Measurements from ENCODE around the gene HJURP.

HJURP gene

GRCh38 chr2:233829193-233830110, 24.9 kb downstream of the HJURP start:
- H3K27ac ChIP-seq = no peak overlapping the region
- TF ChIP-seq ZFX (IDR thresholded peaks at IDR 0.05) (no peak), CTCF (conservative IDR thresholded peaks at IDR 0.05) (no peak)

GRCh38 chr2:233828546-233829192, 25.7 kb downstream of the HJURP start:
- H3K27ac ChIP-seq = no peak overlapping the region
- TF ChIP-seq CTCF (conservative IDR thresholded peaks at IDR 0.05) = no peak
- no peak for TF ChIP-seq ZFX (IDR thresholded peaks at IDR 0.05)

GRCh38 chr2:233824373-233824772, 30.0 kb downstream of the HJURP start:
- TF ChIP-seq CTCF (conservative IDR thresholded peaks at IDR 0.05) = no peak
- TF ChIP-seq ZFX (IDR thresholded peaks at IDR 0.05) = no peak

GRCh38 chr2:233823731-233824121, 30.6 kb downstream of the HJURP start:
- TF ChIP-seq ZFX (IDR thresholded peaks at IDR 0.05) (no peak), CTCF (conservative IDR thresholded peaks at IDR 0.05) (no peak)
- H3K27ac ChIP-seq = no peak overlapping the region

More at GRCh38 chr2:233824373-233824772, 30.0 kb downstream of the HJURP start:
- H3K27ac ChIP-seq = no peak overlapping the region

GRCh38 chr2:233822781-233823730, 31.3 kb downstream of the HJURP start:
- TF ChIP-seq ZFX (IDR thresholded peaks at IDR 0.05) (no peak), CTCF (conservative IDR thresholded peaks at IDR 0.05) (no peak)
- H3K27ac ChIP-seq = no peak overlapping the region

GRCh38 chr2:233822101-233822771, 32.1 kb downstream of the HJURP start:
- TF ChIP-seq CTCF (conservative IDR thresholded peaks at IDR 0.05) (no peak), ZFX (IDR thresholded peaks at IDR 0.05) (no peak)
- no peak overlapping the region for H3K27ac ChIP-seq
